CD4-positive, alpha-beta T cell treated with Interleukin-4 for 4 hours (primary cell): ENCODE data around the gene PPP1R9A.

Source experiments
- DNase-seq: peaks from one replicate; pipeline ENCODE4 v3.0.0-alpha.2; 2020

Gene PPP1R9A

DNA sequence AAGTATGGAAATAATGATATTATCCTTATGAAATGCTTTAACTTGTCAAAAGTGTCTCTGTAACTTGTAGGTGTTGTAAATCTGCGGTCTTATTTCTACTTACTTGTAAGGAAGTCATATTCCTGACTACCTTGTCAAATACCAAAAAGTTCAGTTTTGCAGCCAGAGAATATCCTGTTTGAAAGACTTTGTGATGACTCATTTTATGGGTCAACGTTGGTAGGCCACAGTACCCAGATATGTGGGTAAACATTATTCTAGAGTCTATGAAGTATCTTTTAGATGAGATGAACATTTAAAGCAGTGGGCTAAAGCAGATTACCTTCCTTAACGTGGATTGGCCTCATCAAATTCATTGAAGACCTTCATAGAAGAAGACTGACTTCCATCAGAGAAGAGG lies 195.3 kb downstream of the PPP1R9A start:
- no peak for DNase-seq

DNA sequence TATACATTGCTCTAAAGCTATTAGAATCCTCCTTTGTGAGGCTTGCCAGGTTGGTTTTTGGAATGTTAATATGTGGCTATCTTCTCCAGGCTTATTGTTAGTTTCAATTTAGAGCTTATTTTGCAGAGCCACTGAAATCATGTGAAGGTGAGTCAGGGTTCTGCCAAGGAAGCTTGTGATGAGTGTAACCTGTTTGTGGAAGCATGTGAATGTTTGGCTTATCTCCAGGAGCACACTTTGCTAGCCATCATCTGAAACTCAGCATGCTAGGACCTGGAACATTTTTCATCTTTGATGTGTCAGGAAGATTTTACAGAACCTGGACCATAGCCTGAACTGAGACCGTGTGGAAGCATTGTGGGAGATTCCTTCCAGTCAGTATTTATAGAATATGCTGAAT lies 197.3 kb downstream of the PPP1R9A start:
- no peak for DNase-seq

DNA sequence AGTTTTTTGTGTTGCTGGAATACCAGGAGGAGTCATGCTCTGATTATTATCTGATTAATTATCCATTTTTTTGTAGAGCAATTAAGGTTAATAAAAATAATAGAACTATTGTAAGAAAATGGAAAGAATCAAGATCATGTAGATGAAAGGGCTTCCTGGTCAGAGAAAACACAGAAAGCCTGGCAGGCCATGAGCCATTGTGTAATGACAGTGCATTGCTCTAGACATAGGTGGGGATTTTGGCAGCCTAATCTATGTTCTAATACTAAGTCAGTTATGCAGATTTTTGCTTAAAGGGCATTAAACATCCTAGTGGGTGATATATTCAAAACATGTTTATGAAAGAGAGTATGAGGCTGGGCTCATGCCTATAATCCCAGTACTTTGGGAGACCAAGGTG lies 198.2 kb downstream of the PPP1R9A start:
- no peak for DNase-seq

DNA sequence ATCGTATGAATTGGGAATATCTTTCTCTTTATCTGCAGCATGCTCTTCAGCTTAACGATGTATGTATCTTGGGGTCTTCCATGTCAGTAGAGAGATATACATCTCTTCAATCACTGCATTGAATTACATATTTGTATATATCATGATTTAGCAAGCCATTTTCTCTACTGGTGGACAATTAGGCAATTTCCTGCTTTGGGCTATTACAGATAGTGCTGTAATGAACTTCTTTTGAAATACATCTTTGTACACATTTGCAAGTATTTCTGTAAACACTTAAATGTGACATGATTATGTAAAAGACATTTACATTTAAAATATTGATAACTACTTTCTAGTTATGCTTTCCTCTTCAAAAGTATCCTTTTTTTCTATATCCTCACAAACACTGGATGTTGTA lies 199.0 kb downstream of the PPP1R9A start:
- DNase-seq: no peak

DNA sequence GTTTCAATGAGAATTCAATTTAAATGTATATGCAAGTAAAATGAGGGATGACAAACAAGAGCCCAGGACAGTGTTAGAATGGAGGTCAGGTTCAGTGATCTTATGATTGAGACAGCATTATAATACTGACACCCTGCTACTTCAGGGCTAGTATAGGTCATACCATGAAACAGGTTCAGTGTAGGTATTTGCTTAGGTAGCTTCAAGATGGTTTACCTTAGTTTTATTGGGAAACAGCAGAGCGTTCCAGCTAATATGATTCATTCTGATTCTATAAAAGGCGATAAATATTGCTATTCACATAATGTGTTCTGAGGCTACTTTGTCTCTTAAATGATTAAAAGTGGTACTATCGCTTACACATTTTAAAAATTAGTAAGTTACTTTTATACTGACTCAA lies 203.3 kb downstream of the PPP1R9A start:
- no peak for DNase-seq

DNA sequence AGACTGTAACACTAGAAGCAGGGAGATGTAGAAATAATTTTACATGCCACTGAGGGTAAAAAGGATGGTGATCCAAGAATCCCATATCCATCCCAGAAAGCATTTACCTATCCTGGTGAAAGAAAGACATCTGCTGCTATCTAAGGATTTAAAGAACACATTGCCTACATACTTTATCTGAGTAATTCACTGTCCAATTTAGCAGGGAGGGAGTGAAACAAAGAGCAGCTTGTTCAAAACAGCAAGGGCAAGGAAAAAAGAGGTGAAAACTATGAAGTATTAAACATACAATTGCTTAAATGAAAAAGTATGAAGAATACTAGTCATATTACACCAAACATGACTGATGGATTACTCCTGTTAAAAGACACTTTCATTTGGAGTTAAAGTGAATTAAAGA lies 206.2 kb downstream of the PPP1R9A start:
- DNase-seq: no peak

DNA sequence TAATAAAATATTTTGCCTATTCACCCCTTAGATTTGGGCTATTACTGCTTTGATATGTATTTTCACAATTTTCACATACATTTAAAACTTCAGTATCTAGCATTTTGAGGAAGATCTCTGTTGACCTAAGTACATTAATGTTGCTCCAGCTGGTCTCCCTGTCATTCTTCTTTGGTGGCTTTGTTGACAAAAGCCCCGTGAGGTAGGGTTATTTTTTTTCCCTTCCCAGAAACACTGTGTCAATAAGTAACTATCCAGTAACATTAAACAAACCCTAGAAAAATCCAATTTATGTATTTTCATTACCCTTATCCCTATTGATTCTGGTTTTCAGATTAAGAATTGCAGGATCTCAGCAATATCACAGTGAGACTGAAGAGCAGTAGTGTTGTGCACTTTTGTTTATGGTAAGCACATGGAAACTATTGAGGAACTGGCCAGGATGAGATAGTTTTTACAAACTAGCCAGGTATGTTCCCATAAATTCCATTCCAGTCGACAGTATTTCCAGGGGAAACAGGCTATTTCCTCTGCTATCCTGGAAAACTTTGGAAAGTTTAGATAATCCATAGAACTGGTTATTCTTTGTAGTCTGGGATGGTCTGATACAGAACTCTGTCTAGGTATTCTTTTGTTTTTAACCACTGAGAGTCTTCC lies 218.8 kb downstream of the PPP1R9A start:
- DNase-seq: no peak

DNA sequence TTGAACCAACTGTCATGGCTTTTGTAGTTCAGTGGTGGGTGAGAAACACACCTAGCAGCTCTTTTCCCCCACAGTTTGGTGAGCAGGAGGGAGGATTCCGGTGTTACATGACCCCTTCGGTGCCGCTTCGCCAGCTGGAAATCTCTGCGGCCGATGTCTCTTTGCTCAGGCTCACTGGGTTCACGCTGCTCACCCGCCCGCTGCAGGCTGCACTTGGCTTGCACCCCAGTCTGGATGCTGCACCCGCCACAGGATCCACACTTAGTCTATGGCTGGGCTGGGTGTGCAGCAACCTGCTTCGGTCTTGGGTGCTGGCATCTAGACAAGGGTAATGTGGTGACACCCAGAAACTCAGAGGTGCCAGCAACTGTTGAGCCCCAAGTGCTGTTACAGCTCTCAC lies 225.1 kb downstream of the PPP1R9A start:
- no peak for DNase-seq

DNA sequence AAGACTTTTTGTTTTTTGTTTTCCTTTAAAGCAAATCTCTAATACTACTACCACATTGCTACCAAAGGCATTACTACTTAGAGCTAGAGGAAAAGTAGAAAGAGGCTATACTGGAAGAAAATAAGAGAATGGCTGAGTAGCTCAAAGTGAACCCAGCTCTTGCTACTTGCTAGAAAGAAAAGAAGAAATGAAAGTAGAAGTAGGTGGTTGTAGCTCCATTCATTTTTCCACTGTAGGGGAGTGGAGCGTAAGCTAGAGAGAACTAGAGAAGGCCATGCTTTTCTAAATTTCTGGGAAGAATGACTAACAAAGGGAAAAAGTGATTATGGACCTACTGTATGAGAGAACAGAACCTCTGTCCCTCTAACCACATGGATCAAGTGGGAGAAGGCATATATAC lies 232.5 kb downstream of the PPP1R9A start:
- DNase-seq: no peak

DNA sequence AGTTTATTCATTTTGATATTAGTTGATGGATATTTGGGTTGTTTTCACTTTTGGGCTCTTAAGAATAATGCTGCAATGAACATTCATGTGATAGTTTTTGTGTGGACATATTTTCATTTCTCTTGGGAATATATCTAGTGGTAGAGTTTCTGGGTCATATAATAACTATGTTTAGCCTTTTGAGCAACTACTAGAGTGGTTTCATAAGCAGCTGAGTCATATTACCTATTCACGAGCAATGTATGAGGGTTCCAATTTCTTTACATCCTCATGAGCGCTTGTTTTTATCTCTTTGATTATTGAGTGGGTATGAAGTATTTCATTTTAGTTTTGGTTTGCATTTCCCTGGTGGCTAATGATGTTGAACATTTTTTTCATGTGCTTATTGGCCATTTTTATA lies 234.4 kb downstream of the PPP1R9A start:
- DNase-seq: no peak

DNA sequence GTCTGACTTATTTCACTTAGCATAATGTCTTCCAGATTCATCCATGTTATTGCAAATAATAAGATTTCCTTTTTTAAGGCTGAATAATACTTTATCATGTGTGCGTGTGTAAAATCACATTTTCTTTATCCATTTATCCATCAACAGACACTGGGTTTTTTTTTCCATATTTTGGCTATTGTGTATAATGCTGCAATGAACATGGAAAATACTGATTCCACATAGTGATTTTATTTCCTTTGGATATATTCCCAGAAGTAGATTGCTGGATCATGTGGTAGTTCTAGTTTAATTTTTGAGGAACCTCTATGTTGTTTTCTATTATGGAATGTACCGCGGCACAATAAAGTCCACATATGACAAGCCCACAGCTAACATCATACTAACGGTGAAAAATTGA lies 236.9 kb downstream of the PPP1R9A start:
- DNase-seq: no peak

DNA sequence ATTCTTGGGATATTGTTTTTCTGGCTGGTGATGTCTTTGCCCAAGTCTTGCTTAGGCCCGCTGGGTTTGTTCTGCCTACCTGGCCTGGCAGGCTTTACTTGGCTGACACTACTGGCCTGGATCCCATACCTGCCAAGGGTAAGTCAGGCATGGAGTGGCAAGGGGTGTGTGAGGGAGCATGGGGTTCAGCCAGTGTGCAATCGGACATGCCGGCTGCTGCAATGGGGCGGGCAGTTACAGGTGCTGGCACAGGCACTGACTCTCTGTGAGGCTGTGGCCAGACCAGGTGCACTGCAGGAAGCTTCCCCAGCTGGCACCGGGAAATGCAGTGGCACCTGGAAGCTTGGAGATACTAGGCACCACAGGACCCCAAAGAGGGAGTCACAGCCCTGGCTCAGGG lies 248.6 kb downstream of the PPP1R9A start:
- no peak for DNase-seq

DNA sequence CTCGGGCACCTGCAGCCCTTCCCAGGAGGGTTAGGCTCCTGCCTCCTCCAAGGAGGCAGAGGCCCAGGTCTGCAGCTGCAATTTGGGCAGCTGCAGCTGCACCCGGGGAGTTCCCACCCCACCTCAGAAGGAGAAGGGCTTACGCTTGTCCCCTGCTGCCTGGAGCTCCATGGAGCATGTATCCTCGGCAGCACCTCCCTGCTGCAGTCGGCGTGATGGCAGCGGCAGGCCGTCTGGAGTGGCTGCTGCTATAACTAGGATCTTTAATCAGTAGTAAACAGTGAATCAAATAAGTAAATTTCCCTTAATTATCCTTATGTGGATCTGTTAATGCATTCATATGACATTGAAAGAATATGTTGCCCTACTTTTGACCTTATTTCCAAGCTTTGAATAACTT lies 250.0 kb downstream of the PPP1R9A start:
- DNase-seq: no peak

DNA sequence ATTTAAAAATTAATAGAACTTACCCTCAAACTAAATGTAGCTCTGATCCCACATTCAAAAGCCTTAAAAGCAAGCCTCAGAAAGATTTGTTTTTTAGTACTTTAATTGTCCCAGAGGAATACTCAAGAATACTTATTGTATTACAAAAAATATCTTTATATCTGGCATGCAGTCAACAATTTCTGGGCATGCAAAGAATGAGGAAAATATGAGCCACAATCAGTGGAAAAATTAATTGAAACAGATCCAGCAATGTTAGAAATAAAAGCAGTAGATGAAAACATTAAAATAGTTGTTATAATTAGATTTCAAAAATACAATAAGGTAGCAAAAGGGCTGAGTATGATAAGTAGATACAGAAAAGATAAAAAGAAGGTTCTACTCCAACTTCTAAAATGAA lies 262.3 kb downstream of the PPP1R9A start:
- no peak for DNase-seq

DNA sequence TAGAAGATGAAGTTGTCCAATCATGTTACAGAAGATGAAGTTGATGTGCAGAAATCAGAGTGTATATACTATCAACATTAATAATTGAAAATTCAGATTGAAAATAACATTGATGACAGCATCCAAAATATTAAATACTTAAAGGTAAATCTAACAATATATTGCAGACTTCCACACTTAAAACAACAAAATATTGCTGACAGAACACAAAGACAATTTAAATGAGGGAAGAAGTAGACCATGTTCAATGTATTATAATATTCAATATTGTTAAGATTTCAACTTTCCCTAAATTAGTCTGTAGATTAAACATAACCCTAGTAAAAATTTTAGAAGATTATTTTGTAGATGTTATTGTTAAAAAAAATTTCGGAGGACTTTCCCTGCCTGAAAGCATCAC lies 265.0 kb downstream of the PPP1R9A start:
- no peak for DNase-seq

DNA sequence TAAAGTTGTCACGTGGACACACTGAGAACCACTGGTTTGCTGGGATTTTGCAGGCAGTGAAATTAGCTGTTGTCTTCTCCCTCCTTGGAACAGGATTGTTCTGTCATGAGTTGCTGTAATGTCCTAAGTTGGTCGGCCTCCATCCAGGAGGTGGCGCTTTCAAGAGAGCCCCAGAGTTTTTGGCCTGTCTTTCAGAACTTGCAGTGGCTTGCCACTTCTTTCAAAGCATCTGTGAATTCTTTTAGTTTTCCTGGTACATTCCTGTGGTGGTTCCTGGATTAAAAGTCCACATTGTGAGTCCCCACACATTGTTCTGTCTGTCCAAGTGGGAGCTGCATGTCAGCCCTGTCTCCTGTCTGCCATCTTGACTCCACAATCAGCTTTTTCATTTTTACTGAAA lies 283.1 kb downstream of the PPP1R9A start:
- DNase-seq: no peak

DNA sequence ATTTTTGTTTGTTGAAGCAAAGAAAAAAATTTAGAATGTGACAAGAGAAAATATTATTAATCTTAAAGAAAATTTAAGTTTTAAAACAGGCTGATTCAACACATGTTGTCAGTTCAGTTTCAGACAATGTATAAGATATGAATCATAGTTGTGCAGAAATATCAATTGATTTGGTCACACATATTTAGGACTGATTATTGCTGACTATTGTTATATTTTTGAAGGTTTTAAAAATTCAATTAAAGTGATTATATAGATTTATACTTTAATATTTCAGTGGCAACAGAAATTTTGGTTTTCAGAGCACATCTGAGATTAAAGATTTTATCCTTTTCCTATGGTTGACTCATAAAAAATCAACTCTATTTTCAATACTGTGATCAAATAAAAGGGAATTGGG lies 284.4 kb downstream of the PPP1R9A start:
- no peak for DNase-seq

DNA sequence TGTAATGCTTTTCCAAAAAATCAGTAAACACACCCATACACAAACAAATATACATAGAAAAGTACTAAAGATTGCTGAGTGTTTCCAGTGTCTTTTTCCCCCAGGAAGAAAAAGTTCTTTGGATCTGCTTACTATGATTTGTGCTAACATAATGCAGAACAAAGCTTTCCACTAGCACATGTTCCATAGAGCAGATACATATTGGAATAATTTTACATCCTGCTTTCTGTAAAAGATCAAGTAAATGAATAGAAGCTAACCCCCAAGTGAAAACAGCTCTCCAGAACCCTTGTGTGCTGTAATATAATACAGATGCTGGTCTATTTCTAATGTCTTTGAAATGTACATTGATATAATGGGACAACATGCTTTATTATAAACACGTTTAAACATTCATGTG lies 291.5 kb downstream of the PPP1R9A start:
- no peak for DNase-seq

DNA sequence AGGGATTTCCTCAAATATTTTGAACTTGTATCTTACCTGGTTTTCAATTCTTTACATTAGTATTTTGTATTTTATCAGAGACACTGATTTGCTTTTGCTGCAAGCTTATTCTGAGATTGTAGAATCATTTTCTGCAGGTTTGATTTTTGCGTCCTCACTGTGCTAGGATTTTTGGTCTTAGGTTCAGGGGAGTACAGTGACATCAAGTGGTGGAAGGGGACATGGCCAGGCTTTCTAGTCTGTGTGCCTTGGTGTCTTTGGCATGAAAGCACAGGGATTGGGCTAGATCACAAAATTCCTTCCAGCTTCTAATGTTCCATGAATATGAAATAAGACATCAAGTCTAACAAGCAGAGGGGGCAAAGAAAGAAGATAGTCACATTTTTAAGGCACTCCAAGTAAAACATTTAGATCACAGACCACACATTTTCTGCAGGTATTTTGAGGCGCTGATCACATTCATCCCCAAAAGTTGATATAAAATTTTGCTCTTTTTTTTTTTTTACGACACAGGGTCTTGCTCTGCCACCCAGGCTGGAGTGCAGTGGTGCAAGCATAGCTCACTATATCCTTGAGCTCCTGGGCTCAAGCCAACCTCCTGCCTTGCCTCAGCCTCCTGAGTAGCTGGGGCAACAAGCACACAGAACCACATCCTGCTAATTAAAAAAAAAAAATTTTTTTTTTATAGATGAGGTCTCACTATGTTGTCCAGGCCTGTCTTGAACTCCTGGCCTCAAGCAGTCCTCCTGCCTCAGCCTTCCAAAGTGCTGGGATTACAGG lies 292.6 kb downstream of the PPP1R9A start:
- DNase-seq: no peak

DNA sequence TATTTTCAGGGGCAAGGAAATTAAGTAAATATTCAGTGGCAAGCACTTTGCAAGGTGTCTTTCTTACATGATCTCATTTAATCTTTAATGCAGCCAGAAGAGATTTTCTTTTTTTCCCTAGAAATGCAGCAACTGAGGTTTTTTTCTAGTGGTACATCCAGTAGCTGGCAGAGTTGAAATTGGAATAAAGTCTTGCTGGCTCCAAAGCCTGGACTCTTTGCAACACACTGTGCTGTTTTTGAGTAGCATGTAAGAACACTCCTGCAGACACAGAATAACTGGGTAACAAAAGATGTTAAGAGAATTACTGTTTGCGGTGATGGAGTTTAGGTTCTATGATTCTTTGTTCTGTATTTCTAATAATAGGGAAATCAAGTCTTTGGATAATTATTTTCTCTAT lies 293.3 kb downstream of the PPP1R9A start:
- no peak for DNase-seq

DNA sequence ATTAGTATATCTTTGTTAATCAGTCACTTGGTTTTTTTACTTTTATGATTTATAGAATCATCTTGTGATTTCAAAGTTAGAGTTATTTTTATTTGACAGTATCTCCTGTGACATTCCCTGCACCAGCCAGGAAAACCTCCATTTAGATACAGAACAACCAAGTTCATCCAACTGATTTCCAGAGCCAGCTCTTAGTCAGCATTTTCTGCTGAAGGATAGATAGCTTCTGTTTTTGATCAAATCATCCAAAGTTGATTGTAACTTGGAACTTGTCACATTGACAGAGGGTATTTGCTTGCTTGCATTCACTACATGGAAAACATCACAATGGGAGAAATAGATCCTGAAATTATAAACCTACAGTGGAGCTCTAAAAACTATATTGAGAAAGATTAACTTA lies 294.3 kb downstream of the PPP1R9A start:
- DNase-seq: no peak

DNA sequence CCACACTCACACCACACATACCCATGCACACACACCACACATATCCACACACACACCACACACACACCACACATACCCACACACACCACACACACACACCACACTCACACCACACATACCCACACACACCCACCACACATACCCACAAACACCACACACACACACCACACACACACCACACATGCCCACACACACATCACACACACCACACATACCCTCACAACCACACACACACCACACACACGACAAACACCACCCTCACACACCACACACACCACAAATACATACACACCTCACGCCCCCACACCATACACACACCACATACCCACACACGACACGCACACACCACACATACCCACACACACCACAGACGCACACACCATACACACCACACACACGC lies 297.2 kb downstream of the PPP1R9A start:
- DNase-seq: no peak

DNA sequence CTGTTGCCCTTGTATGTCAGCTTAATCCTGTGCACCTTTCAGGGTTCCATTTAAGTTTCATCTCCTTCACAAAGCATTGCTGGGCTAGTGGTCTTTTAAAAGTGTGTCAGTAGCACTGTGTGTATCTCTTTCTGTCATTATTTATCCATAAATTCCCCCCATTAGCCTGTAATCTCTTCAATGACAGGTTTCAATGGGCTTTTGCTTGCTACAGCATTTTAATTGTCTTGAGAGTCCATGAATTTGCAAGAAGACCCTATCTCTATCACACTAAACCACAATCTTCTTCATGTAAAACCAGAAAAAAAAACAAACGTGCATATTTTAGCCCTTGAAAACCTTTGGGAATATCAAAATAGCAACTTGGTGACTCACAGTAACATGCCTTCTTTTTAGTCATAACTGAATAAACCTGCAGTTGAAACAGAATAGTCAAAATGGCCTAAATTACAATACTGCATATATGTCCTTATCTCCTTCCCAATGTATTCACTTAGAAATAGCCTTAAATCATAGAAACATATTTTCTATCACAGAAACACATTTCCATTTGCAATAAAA lies 298.4 kb downstream of the PPP1R9A start:
- DNase-seq: no peak

DNA sequence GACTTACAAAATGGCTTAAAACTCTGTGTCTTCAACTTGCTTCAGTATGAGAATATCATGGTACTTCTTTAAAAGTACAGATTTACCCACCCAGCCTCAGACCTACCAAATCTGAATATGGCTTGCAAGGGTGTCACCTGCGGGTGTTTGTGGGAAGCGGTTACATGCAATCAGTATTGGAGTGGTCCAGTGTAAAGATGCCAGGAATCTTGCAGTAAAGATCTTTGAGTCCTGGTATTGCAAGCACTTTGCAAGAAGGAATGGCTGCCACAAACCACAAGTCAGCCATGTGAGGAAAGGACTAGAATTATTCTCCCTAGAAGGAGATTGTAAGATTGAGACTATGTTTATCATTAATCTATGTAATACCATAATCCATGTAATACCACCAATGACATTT lies 301.9 kb downstream of the PPP1R9A start:
- no peak for DNase-seq

DNA sequence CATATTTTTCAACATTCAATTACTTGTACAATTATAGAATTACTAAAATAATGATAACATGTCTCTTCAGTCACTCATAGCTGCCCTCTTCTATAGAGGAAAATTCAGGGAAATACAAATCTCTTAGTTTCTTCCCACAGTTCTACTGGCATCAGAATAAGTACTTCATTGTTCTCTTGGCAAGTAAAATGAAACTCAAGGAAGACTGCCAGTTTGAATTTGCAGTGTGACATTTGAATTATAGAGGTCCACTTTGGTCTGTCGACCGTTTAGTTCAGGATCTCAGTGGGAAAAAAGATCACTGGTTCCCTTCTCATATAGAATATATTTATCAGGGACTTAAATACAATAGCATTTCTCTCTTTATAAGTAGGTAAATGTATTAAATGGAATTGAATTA lies 302.4 kb downstream of the PPP1R9A start:
- no peak for DNase-seq
